Peyer's patch (tissue), 4 donors: Measurements from ENCODE around the gene USP32. TPM values are rescaled to one million over a fixed set of nuclear protein-coding genes. Genes with fewer than 3 reads are reported as not detected.

Experiments
- DNase-seq, 3 donors: peaks; one replicate each; pipeline ENCODE4 v3.0.0-alpha.2; 2017 to 2019
- H3K27ac ChIP-seq, 4 donors: fragments of 200-600 bp; sonication (generic); one replicate each; pipeline ENCODE4 v1.5.1; 2016 to 2019
- H3K27me3 ChIP-seq, 2 donors: fragments of 200-600 bp; sonication (generic); one replicate each; pipeline ENCODE4 v1.5.1; 2019
- H3K36me3 ChIP-seq, 3 donors: fragments of 200-600 bp; sonication (generic); one replicate each; pipeline ENCODE4 v1.5.1; 2016 to 2019
- H3K4me1 ChIP-seq, 4 donors: fragments of 200-600 bp; sonication (generic); one replicate each; pipeline ENCODE4 v1.5.1; 2016 to 2019
- H3K4me3 ChIP-seq, 4 donors: fragments of 200-600 bp; sonication (generic); 1 replicate in 3 of 4; 2 replicates in 1 of 4; pipeline ENCODE4 v1.5.1; 2016 to 2019; ENCODE audit warnings: mild to moderate bottlenecking in 1 of 4
- H3K9me3 ChIP-seq, 4 donors: fragments of 200-600 bp; sonication (generic); one replicate each; pipeline ENCODE4 v1.5.1; 2016 to 2019; ENCODE audit warnings: mild to moderate bottlenecking in 1 of 4
- CTCF ChIP-seq, 6 experiments: fragments of 450-650 bp in 4 of 6; fragments of 200-600 bp in 2 of 6; sonication (generic) in 1 of 6; IDR thresholded peaks; one replicate each; pipeline ENCODE4 v1.5.1; 2017 to 2019; ENCODE audit warnings: antibody characterized with exemption in 6 of 6, mild to moderate bottlenecking in 3 of 6, moderate library complexity in 1 of 6
- POLR2A ChIP-seq, 2 donors: fragments of 450-650 bp; IDR thresholded peaks; one replicate each; pipeline ENCODE4 v1.5.1; 2017; ENCODE audit warnings: antibody characterized with exemption in 2 of 2, mild to moderate bottlenecking in 2 of 2, moderate library complexity in 2 of 2
- total RNA-seq, 4 donors: library from RNA; depleted of rRNA; stranded (reverse); fragments of >200 nt; gene quantifications; one replicate each; pipeline ENCODE4 v1.1.0, GENCODE V29; 2016

The USP32 gene
- total RNA-seq, 4 donors from 2014 or later: 31.5 to 52.8 (median 48.6) TPM

GRCh38 chr17:60362329-60362728, 29.6 kb downstream of the USP32 start:
- Histone ChIP-seq H3K4me1 (peaks cover 0 to 3% (median 0%) of the 10 kb centered on the region in 4 donors), H3K27ac (no peak overlapping the region), H3K9me3 (no peaks in the 10 kb centered on the region), H3K27me3 (no peaks in the 10 kb centered on the region), H3K4me3 (no peak overlapping the region), H3K36me3 (no peaks in the 10 kb centered on the region)
- no peak for DNase-seq
- TF ChIP-seq CTCF (IDR thresholded peaks at IDR 0.05) (no peak), POLR2A (IDR thresholded peaks at IDR 0.05) (no peak)

GRCh38 chr17:60361889-60362288, 30.0 kb downstream of the USP32 start:
- no peak for TF ChIP-seq POLR2A (IDR thresholded peaks at IDR 0.05)
- no peak for TF ChIP-seq CTCF (IDR thresholded peaks at IDR 0.05)
- Histone ChIP-seq H3K9me3 (no peaks in the 10 kb centered on the region), H3K4me3 (no peak overlapping the region), H3K4me1 (peaks cover 0 to 3% (median 0%) of the 10 kb centered on the region in 4 donors), H3K27ac (no peak overlapping the region), H3K36me3 (no peaks in the 10 kb centered on the region), H3K27me3 (no peaks in the 10 kb centered on the region)
- no peak for DNase-seq

GRCh38 chr17:60359415-60359814, 32.5 kb downstream of the USP32 start:
- no peaks in the 10 kb centered on the region for H3K9me3 ChIP-seq
- DNase-seq: no peak
- H3K4me3 ChIP-seq: no peak overlapping the region
- TF ChIP-seq POLR2A (IDR thresholded peaks at IDR 0.05): no peak
- no peak for TF ChIP-seq CTCF (IDR thresholded peaks at IDR 0.05)
- H3K27me3 ChIP-seq: no peaks in the 10 kb centered on the region
- H3K27ac ChIP-seq: no peak overlapping the region
- H3K4me1 ChIP-seq: peaks cover 0 to 3% (median 0%) of the 10 kb centered on the region in 4 donors
- H3K36me3 ChIP-seq: no peaks in the 10 kb centered on the region

- TF ChIP-seq CTCF (IDR thresholded peaks at IDR 0.05) (no peak), POLR2A (IDR thresholded peaks at IDR 0.05) (no peak)
- Histone ChIP-seq H3K36me3 (no peaks in the 10 kb centered on the region), H3K9me3 (no peaks in the 10 kb centered on the region), H3K4me1 (peaks cover 0 to 3% (median 0%) of the 10 kb centered on the region in 4 donors), H3K4me3 (no peak overlapping the region), H3K27me3 (no peaks in the 10 kb centered on the region), H3K27ac (no peak overlapping the region)
- no peak for DNase-seq
These were observed 33.2 kb downstream of the USP32 start for GRCh38 chr17:60358606-60359225.

- Histone ChIP-seq H3K9me3 (no peaks in the 10 kb centered on the region), H3K36me3 (no peaks in the 10 kb centered on the region), H3K27me3 (no peaks in the 10 kb centered on the region), H3K4me3 (no peak overlapping the region), H3K4me1 (peaks cover 0 to 3% (median 0%) of the 10 kb centered on the region in 4 donors), H3K27ac (no peak overlapping the region)
- DNase-seq: no peak
- TF ChIP-seq CTCF (IDR thresholded peaks at IDR 0.05) (no peak), POLR2A (IDR thresholded peaks at IDR 0.05) (no peak)
These were observed 35.0 kb downstream of the USP32 start for GRCh38 chr17:60356940-60357339.
